DMS53 (cell line): ENCODE measurements around the gene SLC24A4.
"Not testable (repeated sequence)": the region's sequence is repeated elsewhere in the genome, so short reads cannot be mapped to it uniquely, and the experiment has no call there.

Experiments used
- DNase-seq: peaks from one replicate; lab custom pipeline; 2025; lab: John Stamatoyannopoulos, UW

Gene SLC24A4

GRCh38 chr14:92402500-92402899 lies 79.5 kb downstream of the SLC24A4 start:
- not testable (repeated sequence) for DNase-seq

- DNase-seq: no peak
These were observed 81.1 kb downstream of the SLC24A4 start for GRCh38 chr14:92404018-92404417.

- DNase-seq: no peak
These were observed 81.5 kb downstream of the SLC24A4 start for GRCh38 chr14:92404421-92404820.

- DNase-seq: no peak
These were observed 82.0 kb downstream of the SLC24A4 start for GRCh38 chr14:92404938-92405337.

GRCh38 chr14:92407410-92407809 lies 84.4 kb downstream of the SLC24A4 start:
- DNase-seq: no peak

- no peak for DNase-seq
These were observed 86.1 kb downstream of the SLC24A4 start for GRCh38 chr14:92409043-92409442.

- DNase-seq: no peak
These were observed 88.2 kb downstream of the SLC24A4 start for GRCh38 chr14:92411135-92411534.

GRCh38 chr14:92411941-92412340 lies 89.0 kb downstream of the SLC24A4 start:
- DNase-seq: no peak

GRCh38 chr14:92412912-92413311 lies 89.9 kb downstream of the SLC24A4 start:
- DNase-seq: peak; percentile 19

- DNase-seq: peak; percentile 65
These were observed 90.4 kb downstream of the SLC24A4 start for GRCh38 chr14:92413379-92413778.

- no peak for DNase-seq
These were observed 91.9 kb downstream of the SLC24A4 start for GRCh38 chr14:92414690-92415445.

- no peak for DNase-seq
These were observed 93.0 kb downstream of the SLC24A4 start for GRCh38 chr14:92415969-92416368.

- DNase-seq: no peak
These were observed 93.6 kb downstream of the SLC24A4 start for GRCh38 chr14:92416544-92416943.

GRCh38 chr14:92417759-92418158 lies 94.8 kb downstream of the SLC24A4 start:
- no peak for DNase-seq

- no peak for DNase-seq
These were observed 98.8 kb downstream of the SLC24A4 start for GRCh38 chr14:92421751-92422150.

GRCh38 chr14:92425101-92425500 lies 102.1 kb downstream of the SLC24A4 start:
- DNase-seq: no peak

GRCh38 chr14:92426237-92426636 lies 103.3 kb downstream of the SLC24A4 start:
- DNase-seq: peak; percentile 7

GRCh38 chr14:92427096-92427495 lies 104.1 kb downstream of the SLC24A4 start:
- no peak for DNase-seq

- no peak for DNase-seq
These were observed 107.7 kb downstream of the SLC24A4 start for GRCh38 chr14:92430686-92431085.

GRCh38 chr14:92431199-92431725 lies 108.3 kb downstream of the SLC24A4 start:
- no peak for DNase-seq

- no peak for DNase-seq
These were observed 110.4 kb downstream of the SLC24A4 start for GRCh38 chr14:92433407-92433806.

- no peak for DNase-seq
These were observed 112.2 kb downstream of the SLC24A4 start for GRCh38 chr14:92435154-92435553.

- no peak for DNase-seq
These were observed 113.3 kb downstream of the SLC24A4 start for GRCh38 chr14:92436115-92436776.
